GM12872 (cell line): ENCODE measurements around the gene NEO1.

Source experiments
- CTCF ChIP-seq: IDR thresholded peaks from 3 replicates; pipeline ENCODE4 v1.5.1; 2011; ENCODE audit warnings: low read depth, mild to moderate bottlenecking, low read length, moderate library complexity; ENCODE audit not compliant: insufficient read depth

The NEO1 gene

GRCh38 chr15:73051807-73052652 lies at the start of gene NEO1:
Gene NEO1, plus strand, starts transcription at chr15:73052463. Its CDS starts 213 bp downstream, at chr15:73052676.
- no peak for TF ChIP-seq CTCF

- TF ChIP-seq CTCF, result no peak
Measured at GRCh38 chr15:73004462-73004861, 47.8 kb upstream of the NEO1 start.

GRCh38 chr15:73005032-73005431 lies 47.2 kb upstream of the NEO1 start:
- no peak for TF ChIP-seq CTCF

- TF ChIP-seq CTCF, result no peak
Measured at GRCh38 chr15:73005446-73005845, 46.8 kb upstream of the NEO1 start.

- TF ChIP-seq CTCF, result no peak
Measured at GRCh38 chr15:73006523-73006922, 45.7 kb upstream of the NEO1 start.

- no peak for TF ChIP-seq CTCF
Measured at GRCh38 chr15:73009066-73010056, 42.9 kb upstream of the NEO1 start.
